Measurements from ENCODE around the gene ENOX1. TPM values are rescaled to one million over a fixed set of nuclear protein-coding genes. Genes with fewer than 3 reads are reported as not detected.

Gene ENOX1
- total and polyA plus RNA-seq, 2 donors (not counting 3 experiments of a cell fraction or from before 2014, with no cell fraction given): 0.17 to 0.97 TPM

DNA sequence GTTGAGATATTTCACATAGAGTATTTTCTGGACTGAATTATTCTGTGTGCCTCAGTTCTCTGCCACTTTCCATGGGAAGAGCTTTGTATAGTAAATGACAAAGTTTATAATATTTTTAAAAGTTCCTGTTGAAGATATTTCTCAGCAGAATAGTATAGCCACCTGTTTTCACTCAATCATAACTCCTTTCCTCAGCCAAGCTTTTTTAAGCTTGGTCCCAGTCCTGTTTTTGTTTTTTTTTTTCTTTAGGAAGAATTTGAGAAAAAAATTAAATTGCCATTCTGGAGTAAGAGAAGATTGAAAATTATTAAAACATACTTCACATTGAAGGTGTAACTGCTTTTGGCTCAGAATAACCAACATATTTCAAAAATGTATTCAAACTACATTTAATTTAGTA is 55.5 kb downstream of the ENOX1 start:
- Histone ChIP-seq H2AFZ (ENCODE audit: low read depth, low read length) (no peak overlapping the region), H3K4me2 (ENCODE audit: insufficient read depth, low read length) (no peak overlapping the region), H3K9ac (replicated peaks; ENCODE audit: extremely low read depth, insufficient read depth, low read length) (no peak overlapping the region), H3K4me3 (replicated peaks in 1 of 3; ENCODE audit: insufficient read depth in 1 of 3, low read depth in 1 of 3, low read length in 3 of 3) (no peak overlapping the region), H3K27ac (ENCODE audit: insufficient read depth, low read depth, low read length) (no peak overlapping the region), H3K9me3 (replicated peaks; ENCODE audit: control insufficient read depth, insufficient read depth, low read length) (no peaks in the 10 kb centered on the region), H3K9me1 (replicated peaks; ENCODE audit: control insufficient read depth, extremely low read depth, insufficient read depth, low read length) (no peaks in the 10 kb centered on the region), H3K4me1 (ENCODE audit: control insufficient read depth, extremely low read depth, insufficient read depth, low read length) (no peaks in the 10 kb centered on the region), H4K20me1 (replicated peaks; ENCODE audit: control insufficient read depth, extremely low read depth, insufficient read depth, low read length) (no peaks in the 10 kb centered on the region), H3K79me2 (ENCODE audit: control insufficient read depth, insufficient read depth, low read length) (no peaks in the 10 kb centered on the region), H3K27me3 (ENCODE audit: control insufficient read depth in 2 of 2, insufficient read depth in 2 of 2, low read length in 2 of 2) (peaks cover 0 to 2% of the 10 kb centered on the region in 2 experiments), H3K36me3 (ENCODE audit: control insufficient read depth in 2 of 2, extremely low read depth in 1 of 2, insufficient read depth in 2 of 2, low read length in 2 of 2) (no peaks in the 10 kb centered on the region)
- intact Hi-C loops (cut with micrococcal nuclease): no loop called here
- no peak for DNase-seq (ENCODE audit: low read depth, low spot score)
- POLR2A ChIA-PET: no interaction called here
- FAIRE-seq: no peak
- dilution Hi-C loops (cut with MboI; ENCODE audit: extremely low pct_ligation_motif_present, low sequenced_read_pairs): no loop called here
- TF ChIP-seq EZH2 (IDR thresholded peaks at IDR 0.05; ENCODE audit: borderline replicate concordance, low read depth, low read length, severe bottlenecking) (no peak), POLR2A (IDR thresholded peaks at IDR 0.05; ENCODE audit: low read depth, low read length) (no peak), GATA2 (IDR thresholded peaks at IDR 0.05; ENCODE audit: insufficient read depth, insufficient read length, low read depth, low read length) (no peak), MYC (IDR thresholded peaks at IDR 0.05; ENCODE audit: low read depth, low read length) (no peak), POLR2AphosphoS5 (IDR thresholded peaks at IDR 0.05; ENCODE audit: insufficient read depth, low read depth, low read length) (no peak), FOS (IDR thresholded peaks at IDR 0.05; ENCODE audit: borderline replicate concordance, insufficient read depth, low read length) (no peak)
- TF ChIP-seq, protein P1, sequence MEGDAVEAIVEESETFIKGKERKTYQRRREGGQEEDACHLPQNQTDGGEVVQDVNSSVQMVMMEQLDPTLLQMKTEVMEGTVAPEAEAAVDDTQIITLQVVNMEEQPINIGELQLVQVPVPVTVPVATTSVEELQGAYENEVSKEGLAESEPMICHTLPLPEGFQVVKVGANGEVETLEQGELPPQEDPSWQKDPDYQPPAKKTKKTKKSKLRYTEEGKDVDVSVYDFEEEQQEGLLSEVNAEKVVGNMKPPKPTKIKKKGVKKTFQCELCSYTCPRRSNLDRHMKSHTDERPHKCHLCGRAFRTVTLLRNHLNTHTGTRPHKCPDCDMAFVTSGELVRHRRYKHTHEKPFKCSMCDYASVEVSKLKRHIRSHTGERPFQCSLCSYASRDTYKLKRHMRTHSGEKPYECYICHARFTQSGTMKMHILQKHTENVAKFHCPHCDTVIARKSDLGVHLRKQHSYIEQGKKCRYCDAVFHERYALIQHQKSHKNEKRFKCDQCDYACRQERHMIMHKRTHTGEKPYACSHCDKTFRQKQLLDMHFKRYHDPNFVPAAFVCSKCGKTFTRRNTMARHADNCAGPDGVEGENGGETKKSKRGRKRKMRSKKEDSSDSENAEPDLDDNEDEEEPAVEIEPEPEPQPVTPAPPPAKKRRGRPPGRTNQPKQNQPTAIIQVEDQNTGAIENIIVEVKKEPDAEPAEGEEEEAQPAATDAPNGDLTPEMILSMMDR (IDR thresholded peaks at IDR 0.05; ENCODE audit: extremely low read depth in 1 of 2, insufficient read depth in 1 of 2, low read depth in 1 of 2, low read length in 2 of 2): no peak
- CTCF ChIA-PET: no interaction called here
- no TSS peak for BruUV-seq (replicated peaks)
